ENCODE data around the gene BRICD5. TPM values are rescaled to one million over a fixed set of nuclear protein-coding genes. Genes with fewer than 3 reads are reported as not detected.

Gene BRICD5
- polyA plus RNA-seq, 4 donors: 1.6 to 84.1 (median 8.6) TPM

DNA sequence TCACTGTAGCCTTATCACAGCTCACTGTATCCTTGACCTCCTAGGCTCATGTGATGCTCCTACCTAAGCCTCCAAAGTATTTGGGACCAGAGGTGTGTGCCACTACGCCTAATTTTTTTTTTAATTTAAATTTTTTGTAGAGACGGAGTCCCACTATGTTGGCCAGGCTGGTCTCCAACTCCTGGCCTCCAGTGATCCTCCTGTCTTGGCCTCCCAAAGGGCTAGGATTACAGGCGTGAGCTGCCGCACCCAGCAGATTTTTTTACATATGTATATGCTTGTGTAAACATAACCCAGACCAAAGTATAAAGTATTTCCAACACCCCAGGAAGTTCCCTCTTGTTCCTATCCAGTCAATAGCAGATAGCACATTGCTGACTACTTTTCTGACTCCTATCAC is 5.7 kb upstream of the BRICD5 start:
- FAIRE-seq (no peak), DNase-seq (peak; percentile 21 to 40)
- Histone ChIP-seq H3K4me1 (ENCODE audit: control insufficient read depth in 3 of 3, insufficient read depth in 2 of 3, low read depth in 1 of 3, low read length in 2 of 3) (peaks cover 2 to 19% (median 6%) of the 10 kb centered on the region in 3 donors), H3K27me3 (ENCODE audit: control insufficient read depth in 3 of 3, insufficient read depth in 3 of 3, low read length in 3 of 3) (no peaks in the 10 kb centered on the region), H3K36me3 (ENCODE audit: control insufficient read depth in 3 of 3, insufficient read depth in 2 of 3, low read depth in 1 of 3, low read length in 3 of 3) (peaks cover 0 to 17% (median 0%) of the 10 kb centered on the region in 3 donors), H3K9me3 (ENCODE audit: control insufficient read depth in 2 of 2, insufficient read depth in 1 of 2, low read depth in 1 of 2, low read length in 1 of 2) (no peaks in the 10 kb centered on the region), H3K27ac (ENCODE audit: low read depth in 1 of 3, low read length in 2 of 3) (no peak overlapping the region), H3K4me3 (ENCODE audit: low read depth in 1 of 3, low read length in 3 of 3) (no peak overlapping the region)
- 77 to 86% (median 80%) methylated on average over 4 of the region's 4 CpGs for WGBS, 3 donors

DNA sequence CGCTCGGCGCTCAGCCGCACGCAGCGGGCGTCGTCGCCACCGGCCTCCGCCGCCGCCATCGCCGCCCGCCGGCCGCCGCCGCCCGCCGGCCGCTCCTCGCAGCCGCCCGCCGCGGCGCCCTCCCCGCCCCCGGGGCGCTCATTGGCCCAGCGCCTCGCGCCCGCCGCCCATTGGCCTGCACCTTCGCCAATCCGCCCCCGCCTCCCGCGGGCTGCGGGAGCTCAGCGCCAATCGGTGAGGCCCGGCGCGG is 4.0 kb upstream of the BRICD5 start, which contains the start of gene PGP:
TSS of gene PGP (minus strand) at position 122 of the 250 bp plus-strand sequence. CDS start at position 59, 63 bp downstream.
- no peak for DNase-seq
- Histone ChIP-seq H3K36me3 (ENCODE audit: control insufficient read depth in 3 of 3, insufficient read depth in 2 of 3, low read depth in 1 of 3, low read length in 3 of 3) (peaks cover 0 to 31% (median 0%) of the 10 kb centered on the region in 3 donors), H3K4me3 (ENCODE audit: low read depth in 1 of 3, low read length in 3 of 3) (peak within 1 kb of the TSS; percentile 58 to 86 (median 73)), H3K27me3 (ENCODE audit: control insufficient read depth in 3 of 3, insufficient read depth in 3 of 3, low read length in 3 of 3) (no peaks in the 10 kb centered on the region), H3K4me1 (ENCODE audit: control insufficient read depth in 3 of 3, insufficient read depth in 2 of 3, low read depth in 1 of 3, low read length in 2 of 3) (peaks cover 2 to 19% (median 6%) of the 10 kb centered on the region in 3 donors), H3K9me3 (ENCODE audit: control insufficient read depth in 2 of 2, insufficient read depth in 1 of 2, low read depth in 1 of 2, low read length in 1 of 2) (no peaks in the 10 kb centered on the region), H3K27ac (ENCODE audit: low read depth in 1 of 3, low read length in 2 of 3) (peak within 1 kb of the TSS; percentile 90 to 97 (median 91))
- 0 to 1% (median 0%) methylated on average over 9 to 48 of the region's 48 CpGs for WGBS, 3 donors
- FAIRE-seq: no peak

DNA sequence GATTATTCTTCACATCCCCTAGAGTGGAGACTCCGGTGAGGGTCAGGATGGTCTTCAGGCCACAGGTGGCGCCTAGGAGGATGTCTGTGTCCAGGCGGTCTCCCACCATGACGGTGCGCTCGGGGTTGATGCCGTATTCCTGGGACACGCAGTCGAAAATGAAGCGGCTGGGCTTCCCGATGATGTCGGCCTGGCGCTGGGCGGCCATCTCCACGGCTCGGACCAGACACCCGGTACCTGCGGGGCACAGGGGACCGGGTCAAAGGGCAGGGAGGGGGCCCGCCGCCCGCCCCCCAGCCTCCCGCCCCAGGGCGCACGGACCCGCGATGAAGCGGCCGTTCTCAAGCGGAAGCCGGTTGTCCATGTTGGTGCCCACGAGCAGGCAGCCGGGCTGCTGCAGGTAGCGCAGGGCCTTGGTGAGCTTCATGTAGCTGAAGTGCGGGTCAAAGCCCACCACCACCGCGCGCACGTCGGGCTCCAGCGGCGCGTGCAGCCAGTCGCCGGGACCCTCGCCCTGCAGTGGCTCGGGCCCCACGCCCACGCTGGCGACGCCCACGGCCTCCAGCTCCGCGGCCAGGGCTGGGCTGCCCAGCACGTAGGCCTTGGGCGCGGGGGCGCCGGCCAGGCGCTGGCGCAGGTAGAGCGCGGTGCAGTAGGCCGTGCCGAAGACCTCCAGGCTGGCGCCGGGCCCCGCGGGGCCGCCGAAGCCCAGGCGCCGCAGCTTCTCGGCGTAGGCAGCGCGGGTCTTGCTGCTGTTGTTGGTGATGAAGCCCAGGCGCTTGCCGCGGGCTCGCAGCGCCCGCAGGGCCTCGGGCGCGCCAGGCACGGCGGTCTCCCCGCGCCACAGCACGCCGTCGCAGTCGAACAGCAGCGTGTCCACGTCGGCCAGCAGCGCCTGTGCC is 3.4 kb upstream of the BRICD5 start:
- Histone ChIP-seq H3K27me3 (ENCODE audit: control insufficient read depth in 3 of 3, insufficient read depth in 3 of 3, low read length in 3 of 3) (no peaks in the 10 kb centered on the region), H3K4me3 (ENCODE audit: low read depth in 1 of 3, low read length in 3 of 3) (peak overlapping the region; percentile 50 to 86 (median 60)), H3K9me3 (ENCODE audit: control insufficient read depth in 2 of 2, insufficient read depth in 1 of 2, low read depth in 1 of 2, low read length in 1 of 2) (no peaks in the 10 kb centered on the region), H3K36me3 (ENCODE audit: control insufficient read depth in 3 of 3, insufficient read depth in 2 of 3, low read depth in 1 of 3, low read length in 3 of 3) (peaks cover 0 to 37% (median 0%) of the 10 kb centered on the region in 3 donors), H3K27ac (ENCODE audit: low read depth in 1 of 3, low read length in 2 of 3) (peak overlapping the region in 2 of 3 donors; percentile 81 to 91), H3K4me1 (ENCODE audit: control insufficient read depth in 3 of 3, insufficient read depth in 2 of 3, low read depth in 1 of 3, low read length in 2 of 3) (peaks cover 2 to 19% (median 6%) of the 10 kb centered on the region in 3 donors)
- WGBS, 3 donors: 1% methylated on average over 49 to 98 of the region's 98 CpGs
- FAIRE-seq: no peak
- peak in 1 of 2 donors; percentile 36 for DNase-seq

DNA sequence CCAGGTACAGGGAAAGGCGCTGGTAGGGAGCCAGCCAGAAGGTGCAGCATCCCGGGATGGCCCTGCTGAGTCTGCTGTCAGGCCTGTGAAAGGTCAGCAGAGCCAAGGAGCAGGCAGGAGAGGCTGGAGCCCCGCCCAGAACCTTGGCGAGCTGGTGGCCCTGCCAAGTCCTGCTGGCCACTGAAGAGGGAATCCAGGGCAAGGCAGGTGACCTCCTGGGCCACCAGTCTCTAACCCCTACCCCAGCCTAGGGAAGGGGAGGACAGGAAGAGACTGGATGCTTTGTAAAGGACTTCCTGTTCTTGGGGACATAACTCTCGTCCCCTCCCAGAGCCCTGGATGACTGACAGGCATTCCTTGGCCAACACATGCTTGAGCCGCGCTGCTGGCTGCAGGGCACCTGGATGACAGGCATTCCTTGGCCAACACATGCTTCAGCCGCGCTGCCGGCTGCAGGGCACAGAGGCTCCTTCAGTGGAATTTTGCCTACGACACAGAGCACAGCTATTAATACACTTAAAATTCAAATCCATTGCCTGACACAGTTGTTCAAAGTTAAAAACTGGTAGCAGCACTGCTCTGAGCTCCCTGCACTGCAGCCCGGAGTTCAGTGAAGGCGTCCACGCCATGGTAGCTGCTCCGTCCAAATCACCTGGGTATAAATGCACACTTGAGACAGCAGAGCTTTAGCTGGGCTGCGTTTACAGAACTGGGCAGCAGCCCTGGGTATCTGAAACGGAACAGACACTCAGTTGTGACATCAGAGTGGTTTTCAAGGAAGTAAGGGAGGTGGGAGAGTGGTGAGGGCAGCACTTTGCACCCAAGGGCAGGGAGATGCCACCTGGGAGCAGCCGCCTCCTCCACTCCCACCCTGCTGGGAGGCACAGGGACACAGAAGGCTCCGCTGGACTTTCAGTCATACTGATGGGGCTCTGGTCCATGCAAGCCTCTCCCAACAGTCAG is 2.0 kb upstream of the BRICD5 start:
- Histone ChIP-seq H3K36me3 (ENCODE audit: control insufficient read depth in 3 of 3, insufficient read depth in 2 of 3, low read depth in 1 of 3, low read length in 3 of 3) (peaks cover 0 to 51% (median 0%) of the 10 kb centered on the region in 3 donors), H3K4me3 (ENCODE audit: low read depth in 1 of 3, low read length in 3 of 3) (peak overlapping the region in 2 of 3 donors; percentile 60 to 86), H3K9me3 (ENCODE audit: control insufficient read depth in 2 of 2, insufficient read depth in 1 of 2, low read depth in 1 of 2, low read length in 1 of 2) (no peaks in the 10 kb centered on the region), H3K27ac (ENCODE audit: low read depth in 1 of 3, low read length in 2 of 3) (peak overlapping the region in 1 of 3 donors; percentile 14), H3K27me3 (ENCODE audit: control insufficient read depth in 3 of 3, insufficient read depth in 3 of 3, low read length in 3 of 3) (no peaks in the 10 kb centered on the region), H3K4me1 (ENCODE audit: control insufficient read depth in 3 of 3, insufficient read depth in 2 of 3, low read depth in 1 of 3, low read length in 2 of 3) (peaks cover 2 to 19% (median 6%) of the 10 kb centered on the region in 3 donors)
- 26 to 64% (median 37%) methylated on average over 19 of the region's 19 CpGs for WGBS, 3 donors
- DNase-seq (peak; percentile 66 to 78), FAIRE-seq (no peak)

DNA sequence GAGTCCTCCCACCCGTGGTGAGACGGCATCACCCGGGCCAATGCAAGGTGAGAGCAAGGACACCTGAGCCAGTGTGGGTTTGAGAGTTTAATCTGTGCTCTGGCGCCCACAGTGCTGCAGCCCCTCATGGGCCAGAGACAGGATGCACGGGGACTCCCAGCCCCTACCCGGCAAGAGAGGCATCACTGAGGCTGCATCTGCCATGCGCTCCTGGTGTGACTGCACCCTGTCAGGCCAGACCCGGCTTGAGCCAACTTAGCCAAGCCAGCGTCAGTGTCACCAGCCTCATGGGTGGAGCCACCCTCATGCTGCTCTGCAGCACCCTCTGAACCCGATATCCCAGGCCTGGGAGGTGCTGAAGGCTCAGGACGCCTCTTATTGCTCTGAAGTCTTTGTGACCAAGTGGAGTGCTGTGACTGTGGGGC is 1.3 kb upstream of the BRICD5 start:
- peaks cover 0 to 58% (median 0%) of the 10 kb centered on the region in 3 donors for H3K36me3 ChIP-seq (ENCODE audit: control insufficient read depth in 3 of 3, insufficient read depth in 2 of 3, low read depth in 1 of 3, low read length in 3 of 3)
- peak overlapping the region in 1 of 3 donors; percentile 5 for H3K27ac ChIP-seq (ENCODE audit: low read depth in 1 of 3, low read length in 2 of 3)
- FAIRE-seq (no peak), DNase-seq (no peak)
- no peaks in the 10 kb centered on the region for H3K9me3 ChIP-seq (ENCODE audit: control insufficient read depth in 2 of 2, insufficient read depth in 1 of 2, low read depth in 1 of 2, low read length in 1 of 2)
- peaks cover 2 to 19% (median 6%) of the 10 kb centered on the region in 3 donors for H3K4me1 ChIP-seq (ENCODE audit: control insufficient read depth in 3 of 3, insufficient read depth in 2 of 3, low read depth in 1 of 3, low read length in 2 of 3)
- no peak overlapping the region for H3K4me3 ChIP-seq (ENCODE audit: low read depth in 1 of 3, low read length in 3 of 3)
- WGBS, 3 donors: 67 to 85% (median 71%) methylated on average over 11 of the region's 11 CpGs
- H3K27me3 ChIP-seq (ENCODE audit: control insufficient read depth in 3 of 3, insufficient read depth in 3 of 3, low read length in 3 of 3): no peaks in the 10 kb centered on the region

DNA sequence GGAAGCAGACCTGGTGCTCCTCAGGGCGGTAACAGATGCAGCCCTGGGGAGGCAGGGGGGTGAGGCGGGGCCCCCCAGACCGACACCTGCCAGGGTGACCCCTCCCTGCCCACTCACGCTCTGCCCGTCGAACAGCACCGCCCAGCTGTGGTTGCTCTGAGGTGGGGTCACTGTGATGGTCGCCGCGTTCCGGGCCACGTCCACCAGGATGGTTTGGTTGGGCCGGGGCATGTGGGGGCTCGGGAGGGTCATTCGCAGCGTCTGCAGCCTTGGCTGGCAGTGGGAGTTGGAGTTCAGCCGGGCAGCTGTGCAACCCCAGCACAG is 692 bp downstream of the BRICD5 start:
- Histone ChIP-seq H3K4me3 (ENCODE audit: low read depth in 1 of 3, low read length in 3 of 3) (no peak overlapping the region), H3K36me3 (ENCODE audit: control insufficient read depth in 3 of 3, insufficient read depth in 2 of 3, low read depth in 1 of 3, low read length in 3 of 3) (peaks cover 0 to 64% (median 2%) of the 10 kb centered on the region in 3 donors), H3K27ac (ENCODE audit: low read depth in 1 of 3, low read length in 2 of 3) (no peak overlapping the region), H3K27me3 (ENCODE audit: control insufficient read depth in 3 of 3, insufficient read depth in 3 of 3, low read length in 3 of 3) (no peaks in the 10 kb centered on the region), H3K4me1 (ENCODE audit: control insufficient read depth in 3 of 3, insufficient read depth in 2 of 3, low read depth in 1 of 3, low read length in 2 of 3) (peaks cover 2 to 24% (median 6%) of the 10 kb centered on the region in 3 donors), H3K9me3 (ENCODE audit: control insufficient read depth in 2 of 2, insufficient read depth in 1 of 2, low read depth in 1 of 2, low read length in 1 of 2) (no peaks in the 10 kb centered on the region)
- FAIRE-seq: no peak
- WGBS, 3 donors: 89 to 92% (median 91%) methylated on average over 12 to 17 of the region's 17 CpGs
- no peak for DNase-seq

DNA sequence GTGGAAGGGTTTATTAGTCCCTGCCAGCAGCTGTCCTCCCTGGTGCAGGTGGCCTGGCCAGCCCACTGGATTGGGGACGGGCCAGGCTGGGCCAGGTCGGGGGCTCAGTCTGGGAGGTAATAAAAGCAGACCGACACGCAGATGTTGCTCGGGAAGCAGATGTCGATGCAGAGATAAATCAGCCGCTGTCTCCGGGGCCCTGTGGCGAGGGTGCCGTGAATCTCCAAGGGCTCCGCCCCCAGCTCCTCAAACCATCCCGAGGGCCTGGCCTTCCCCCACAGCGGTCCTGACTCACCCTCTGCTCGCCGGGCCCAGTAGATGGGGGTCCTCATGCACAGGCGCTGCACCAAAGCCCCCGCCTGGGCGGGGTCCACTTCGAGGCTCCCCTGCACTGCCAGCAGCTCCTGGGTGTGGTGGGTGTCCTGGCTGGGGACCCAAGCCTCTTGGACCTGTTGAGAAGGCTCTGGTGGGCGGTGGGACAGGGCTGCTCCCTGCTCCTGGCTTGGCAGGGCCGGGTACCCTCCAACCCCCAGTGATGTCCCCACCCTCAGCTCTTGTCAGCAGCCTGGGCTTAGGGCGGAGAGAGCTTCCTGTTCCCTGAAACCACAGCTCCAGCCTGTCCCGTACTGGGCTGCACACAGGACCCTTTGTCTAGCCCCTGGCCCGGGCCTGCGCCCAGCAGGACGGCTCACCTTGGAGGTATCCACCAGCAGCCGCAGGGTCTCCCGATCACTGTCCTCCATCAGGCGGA is 1.2 kb downstream of the BRICD5 start:
- no peak overlapping the region for H3K27ac ChIP-seq (ENCODE audit: low read depth in 1 of 3, low read length in 2 of 3)
- H3K4me3 ChIP-seq (ENCODE audit: low read depth in 1 of 3, low read length in 3 of 3): no peak overlapping the region
- H3K4me1 ChIP-seq (ENCODE audit: control insufficient read depth in 3 of 3, insufficient read depth in 2 of 3, low read depth in 1 of 3, low read length in 2 of 3): peaks cover 4 to 27% (median 6%) of the 10 kb centered on the region in 3 donors
- FAIRE-seq (no peak), DNase-seq (no peak)
- H3K9me3 ChIP-seq (ENCODE audit: control insufficient read depth in 2 of 2, insufficient read depth in 1 of 2, low read depth in 1 of 2, low read length in 1 of 2): no peaks in the 10 kb centered on the region
- H3K27me3 ChIP-seq (ENCODE audit: control insufficient read depth in 3 of 3, insufficient read depth in 3 of 3, low read length in 3 of 3): no peaks in the 10 kb centered on the region
- WGBS, 3 donors: 87 to 94% (median 90%) methylated on average over 29 of the region's 29 CpGs
- H3K36me3 ChIP-seq (ENCODE audit: control insufficient read depth in 3 of 3, insufficient read depth in 2 of 3, low read depth in 1 of 3, low read length in 3 of 3): peaks cover 0 to 64% (median 2%) of the 10 kb centered on the region in 3 donors
